CD4-positive, alpha-beta T cell treated with Interleukin-12 subunit alpha and Interleukin-12 subunit beta, for 1 hour (primary cell): ENCODE data around the gene PLBD1.
A peak's percentile ranks its signal among the peaks of the same experiment; 100 is the strongest.

Experiments
- DNase-seq: peaks from one replicate; pipeline ENCODE4 v3.0.0-alpha.2; 2020

The PLBD1 gene, protein sequence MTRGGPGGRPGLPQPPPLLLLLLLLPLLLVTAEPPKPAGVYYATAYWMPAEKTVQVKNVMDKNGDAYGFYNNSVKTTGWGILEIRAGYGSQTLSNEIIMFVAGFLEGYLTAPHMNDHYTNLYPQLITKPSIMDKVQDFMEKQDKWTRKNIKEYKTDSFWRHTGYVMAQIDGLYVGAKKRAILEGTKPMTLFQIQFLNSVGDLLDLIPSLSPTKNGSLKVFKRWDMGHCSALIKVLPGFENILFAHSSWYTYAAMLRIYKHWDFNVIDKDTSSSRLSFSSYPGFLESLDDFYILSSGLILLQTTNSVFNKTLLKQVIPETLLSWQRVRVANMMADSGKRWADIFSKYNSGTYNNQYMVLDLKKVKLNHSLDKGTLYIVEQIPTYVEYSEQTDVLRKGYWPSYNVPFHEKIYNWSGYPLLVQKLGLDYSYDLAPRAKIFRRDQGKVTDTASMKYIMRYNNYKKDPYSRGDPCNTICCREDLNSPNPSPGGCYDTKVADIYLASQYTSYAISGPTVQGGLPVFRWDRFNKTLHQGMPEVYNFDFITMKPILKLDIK

DNA sequence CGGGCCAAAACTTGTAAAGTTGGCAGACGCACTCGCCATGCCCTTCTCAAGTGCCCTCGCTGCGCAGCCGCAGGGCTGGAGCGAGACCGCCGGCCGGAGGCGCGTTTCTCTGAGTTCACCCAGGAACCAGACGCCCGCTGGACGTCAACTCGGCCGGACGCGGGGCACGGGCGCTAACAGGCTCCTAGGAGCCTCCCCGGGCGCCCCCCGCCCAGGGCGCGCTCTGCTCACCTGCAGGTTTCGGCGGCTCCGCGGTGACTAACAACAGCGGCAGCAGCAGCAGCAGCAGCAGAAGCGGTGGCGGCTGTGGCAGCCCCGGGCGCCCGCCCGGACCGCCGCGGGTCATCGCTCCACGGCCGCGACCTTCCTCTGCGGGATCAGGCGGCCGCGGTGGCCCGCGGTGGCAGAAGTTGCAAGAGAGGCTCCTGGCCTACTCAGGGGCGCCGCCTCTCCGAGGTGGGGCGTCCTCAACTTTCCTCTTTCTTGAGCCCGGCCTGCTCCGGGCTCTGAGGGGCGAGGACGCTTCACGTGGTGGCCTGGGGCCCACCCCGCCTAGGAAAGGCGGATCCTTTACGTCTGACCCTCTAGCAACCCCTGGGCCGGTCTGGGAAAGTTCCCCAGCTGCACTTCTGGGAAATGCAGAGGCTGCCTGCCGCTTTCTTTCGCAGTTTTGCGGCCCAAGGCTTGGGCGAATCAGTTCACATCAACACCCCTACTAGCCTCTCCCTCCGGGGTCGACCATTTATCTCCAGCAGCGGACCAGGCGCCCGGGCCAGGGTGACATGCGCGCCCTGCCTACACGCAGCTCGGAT, at the start of gene PLBD1:
Gene PLBD1, minus strand, starts transcription at position 533 of the 812 bp plus-strand sequence. Its CDS starts 187 bp downstream, at position 346.
- DNase-seq: no peak

DNA sequence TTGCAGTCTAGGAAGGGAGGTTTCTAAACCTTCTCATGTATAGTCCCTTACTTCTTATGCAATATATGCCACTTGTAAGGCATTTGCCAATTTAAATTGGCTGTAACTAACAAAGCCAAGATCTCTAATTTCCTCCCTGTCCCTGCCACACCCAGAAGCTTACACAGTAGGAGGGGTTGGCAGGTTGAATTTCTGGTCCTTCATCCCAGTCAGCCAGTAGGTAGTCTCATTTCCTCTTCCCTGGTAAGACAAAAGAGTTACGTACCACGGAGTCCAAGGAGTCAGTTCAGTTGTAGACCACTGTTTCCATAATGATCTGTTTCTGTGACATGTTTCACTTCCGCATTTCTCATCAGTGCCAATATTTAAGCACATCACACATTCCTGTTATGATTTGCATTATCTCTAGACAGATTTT, 47.0 kb upstream of the PLBD1 start:
- DNase-seq: no peak

GRCh38 chr12:14613718-14614117, 46.0 kb upstream of the PLBD1 start:
- DNase-seq: no peak

DNA sequence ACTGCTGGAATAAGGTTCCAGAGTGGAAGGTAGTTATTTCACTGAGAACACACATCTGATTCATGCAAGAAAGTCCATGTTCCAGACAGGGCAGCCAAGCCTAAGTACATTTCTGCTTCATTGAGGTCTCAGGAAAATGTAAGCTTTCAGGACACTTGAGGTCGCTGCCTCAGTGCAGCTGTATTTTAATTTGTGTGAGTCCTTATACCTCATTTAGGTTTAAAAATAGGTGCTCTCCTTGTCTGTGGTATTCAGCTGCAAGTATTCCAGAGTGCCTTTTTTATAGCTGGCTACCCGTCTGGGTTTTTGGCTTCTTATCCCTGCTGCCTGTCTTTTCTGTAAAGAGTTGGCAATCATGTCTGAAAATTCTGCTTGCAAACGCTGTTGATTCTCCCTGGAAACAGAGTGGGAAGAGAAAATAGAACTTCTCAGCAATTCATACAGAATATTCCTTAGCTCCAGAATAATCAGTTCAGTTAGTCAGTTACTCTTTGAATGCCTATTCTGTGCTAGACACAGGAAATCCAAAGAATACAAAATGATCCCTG, 45.3 kb upstream of the PLBD1 start:
- no peak for DNase-seq

DNA sequence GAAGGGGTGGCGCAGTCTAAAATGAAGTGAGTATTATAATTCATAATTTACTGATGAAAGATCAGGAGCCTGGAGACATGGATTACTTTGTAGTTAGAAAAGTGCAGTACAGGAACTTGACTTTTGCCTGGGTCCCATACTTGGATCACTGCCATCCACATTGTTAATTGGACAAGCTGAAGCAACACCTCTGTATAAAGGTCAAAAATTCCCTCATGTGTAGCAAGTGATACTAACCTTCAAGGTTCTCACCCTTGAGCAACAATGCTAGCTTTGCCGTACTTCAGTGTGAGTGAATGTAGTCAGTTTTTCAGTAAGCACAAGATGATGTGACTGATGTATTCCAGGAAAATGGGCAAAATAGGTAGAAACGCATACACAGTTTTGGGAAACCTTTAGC, 44.6 kb upstream of the PLBD1 start:
- no peak for DNase-seq

DNA sequence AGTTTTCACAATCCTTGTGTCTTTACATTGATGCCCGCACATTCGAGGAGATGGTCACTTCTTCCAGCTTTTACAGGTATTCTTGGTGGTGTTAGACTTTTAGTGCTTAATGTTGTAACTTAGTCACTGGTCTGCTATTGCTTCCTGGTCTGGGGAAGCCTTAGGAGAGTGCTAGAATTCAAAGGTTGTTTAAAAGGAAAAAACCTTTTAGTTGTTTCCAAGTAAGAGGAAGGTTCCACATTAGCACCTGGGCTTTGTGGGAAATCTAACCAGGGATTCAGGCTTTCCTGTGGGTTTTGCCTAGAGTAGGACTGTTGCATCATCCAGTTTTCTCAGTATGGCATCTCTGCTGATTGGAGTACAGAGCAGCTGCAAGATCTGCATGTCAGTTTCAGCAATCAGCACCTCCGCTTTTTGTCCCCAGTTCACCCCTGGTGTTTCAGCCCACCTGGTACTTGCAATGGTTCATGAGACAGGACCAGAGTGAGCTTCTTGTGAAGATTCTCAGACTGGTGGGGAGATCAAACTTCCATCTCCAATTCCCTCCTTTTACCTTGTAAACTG, 44.0 kb upstream of the PLBD1 start:
- DNase-seq: no peak

DNA sequence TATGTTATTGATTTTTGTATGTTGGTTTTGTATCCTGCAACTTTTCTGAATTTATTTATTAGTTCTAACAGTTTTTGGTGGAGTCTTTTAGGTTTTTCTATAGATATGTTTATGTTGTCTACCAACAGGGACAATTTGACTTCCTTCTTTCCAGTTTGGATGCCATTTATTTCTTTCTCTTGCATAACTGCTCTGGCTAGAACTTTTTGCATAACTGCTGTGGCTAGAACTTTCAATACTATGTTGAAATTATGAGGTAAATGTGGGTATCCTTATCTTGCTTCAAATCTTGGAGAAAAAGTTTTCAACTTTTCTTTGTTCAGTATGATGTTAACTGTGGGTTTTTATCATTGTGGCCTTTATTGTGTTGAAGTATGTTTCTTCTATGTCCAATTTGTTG, 39.9 kb upstream of the PLBD1 start:
- DNase-seq: no peak

DNA sequence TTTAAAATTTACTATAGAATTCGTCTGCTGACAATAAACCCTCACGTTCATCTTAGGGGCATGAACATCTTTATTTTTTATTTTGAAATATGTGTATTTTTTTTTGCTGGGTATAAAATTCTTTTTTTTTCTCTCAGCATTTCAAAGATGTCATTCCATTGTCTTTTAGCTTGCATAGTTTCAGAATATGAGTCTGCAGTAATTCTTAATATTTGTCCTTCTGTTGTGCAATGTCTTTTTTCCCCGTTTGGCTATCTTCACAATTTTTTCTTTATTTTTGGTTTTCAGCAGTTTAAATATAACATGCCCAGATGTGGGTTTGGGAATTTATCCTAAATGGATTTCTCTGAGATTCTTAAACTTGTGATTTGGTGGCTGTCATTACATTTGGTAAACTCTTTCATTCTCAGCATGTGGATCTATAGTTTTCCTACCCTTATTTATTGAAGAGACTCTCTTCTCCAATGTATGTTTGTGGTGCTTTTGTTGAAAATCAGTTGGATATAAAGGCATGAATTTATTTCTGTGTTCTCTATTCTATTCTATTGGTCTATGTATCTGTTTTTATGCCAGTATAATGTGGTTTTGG, 37.8 kb upstream of the PLBD1 start:
- no peak for DNase-seq

GRCh38 chr12:14601692-14602478, 34.2 kb upstream of the PLBD1 start:
- no peak for DNase-seq

GRCh38 chr12:14597480-14597879, 29.8 kb upstream of the PLBD1 start:
- DNase-seq: no peak

DNA sequence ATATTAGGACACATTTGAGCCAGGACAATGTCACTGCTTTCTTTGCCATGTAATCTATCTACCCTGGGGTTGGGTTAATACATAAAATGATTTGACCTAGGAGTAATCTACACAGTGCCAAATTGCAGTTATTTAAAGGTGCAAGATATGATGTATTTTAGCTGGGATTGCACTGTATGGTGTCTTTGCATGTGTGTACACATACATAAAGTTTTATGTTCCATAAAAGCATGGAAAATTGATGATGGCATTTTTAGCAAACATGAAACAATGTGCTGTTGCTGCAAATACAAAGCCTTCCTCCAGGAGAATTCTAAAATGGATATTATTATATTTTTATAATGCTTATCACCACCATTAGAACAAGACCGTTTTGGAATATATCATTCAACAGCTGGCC, 24.0 kb upstream of the PLBD1 start:
- no peak for DNase-seq

- DNase-seq: no peak
Observed at GRCh38 chr12:14589169-14590004, 21.7 kb upstream of the PLBD1 start.

GRCh38 chr12:14588571-14588970, 20.9 kb upstream of the PLBD1 start:
- no peak for DNase-seq

- DNase-seq: no peak
Observed at GRCh38 chr12:14578646-14579045, 11.0 kb upstream of the PLBD1 start.

DNA sequence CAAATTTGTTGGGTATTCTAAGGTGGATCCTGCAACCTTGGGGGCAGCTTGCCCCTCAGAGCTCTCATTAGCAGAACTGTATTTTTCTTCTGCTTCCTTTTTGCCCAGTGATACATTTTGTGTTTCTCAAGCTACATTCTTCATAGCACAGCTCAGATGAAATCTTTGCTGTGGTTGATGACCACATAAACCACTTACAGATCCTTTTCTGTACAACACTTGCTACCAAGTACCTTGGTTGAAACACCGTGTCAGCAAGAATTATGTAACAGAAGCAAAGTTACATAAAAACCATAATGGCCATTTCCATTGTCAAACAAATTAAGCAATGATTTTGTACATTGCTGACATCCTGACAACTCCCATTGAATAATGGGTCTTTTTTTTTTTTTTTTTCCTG, 9.7 kb upstream of the PLBD1 start:
- DNase-seq: peak; percentile 36

DNA sequence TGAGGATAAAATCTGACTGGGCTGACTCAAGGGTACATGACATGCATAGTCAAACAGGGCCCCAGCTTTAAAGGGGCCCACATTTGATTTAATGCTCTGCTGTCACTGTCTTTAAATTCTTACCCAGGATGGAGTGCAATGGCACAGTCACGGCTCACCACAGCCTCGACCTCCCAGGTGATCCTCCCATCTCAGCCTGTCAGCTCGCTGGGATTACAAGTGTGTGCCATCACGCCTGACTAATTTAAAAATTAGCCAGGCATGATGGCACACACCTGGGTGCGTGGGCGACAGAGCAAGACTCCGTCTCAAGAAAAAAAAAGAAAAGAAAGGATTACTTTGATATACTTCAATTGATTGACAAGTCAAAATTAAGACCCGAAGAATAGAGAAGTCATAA, 9.2 kb upstream of the PLBD1 start:
- DNase-seq: no peak

DNA sequence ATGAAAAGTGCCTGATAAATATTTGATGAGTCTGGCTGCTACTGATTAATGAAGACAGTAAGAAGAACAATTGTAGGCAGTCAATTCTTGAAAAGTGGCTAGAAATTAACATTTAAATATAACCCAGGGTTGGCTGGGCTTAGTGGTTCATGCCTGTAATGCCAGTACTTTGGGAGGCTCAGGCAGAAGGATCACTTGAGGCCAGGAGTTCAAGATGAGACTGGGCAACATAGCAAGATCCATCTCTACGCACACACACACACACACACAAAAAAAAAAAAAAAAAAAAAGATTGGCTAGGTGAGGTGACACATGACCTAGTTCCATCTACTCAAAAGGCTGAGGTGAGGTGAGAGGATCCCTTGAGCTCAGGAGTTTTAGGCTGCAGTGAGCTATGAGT, 7.9 kb upstream of the PLBD1 start:
- no peak for DNase-seq

DNA sequence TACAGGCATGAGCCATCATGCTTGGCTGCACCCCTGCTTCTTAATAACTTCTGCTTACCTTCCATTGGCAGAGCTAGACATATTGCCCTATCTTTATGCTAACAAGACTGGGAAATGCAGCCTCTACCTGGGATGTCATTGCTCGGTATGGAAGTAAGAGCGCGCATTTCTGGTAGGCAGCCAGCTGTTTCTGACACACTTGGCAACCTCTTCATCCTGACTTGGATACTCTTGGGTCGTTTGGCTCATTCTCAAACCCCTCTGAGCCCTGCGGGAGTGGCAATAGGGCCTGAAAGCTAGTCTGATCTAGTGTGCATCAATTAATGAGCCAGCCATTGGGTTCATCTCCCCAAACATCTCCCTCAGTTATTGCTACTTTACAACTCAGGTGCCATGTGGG, 5.4 kb upstream of the PLBD1 start:
- no peak for DNase-seq

- DNase-seq: no peak
Observed at GRCh38 chr12:14572401-14572800, 4.7 kb upstream of the PLBD1 start.

GRCh38 chr12:14571779-14572178, 4.1 kb upstream of the PLBD1 start:
- DNase-seq: no peak

DNA sequence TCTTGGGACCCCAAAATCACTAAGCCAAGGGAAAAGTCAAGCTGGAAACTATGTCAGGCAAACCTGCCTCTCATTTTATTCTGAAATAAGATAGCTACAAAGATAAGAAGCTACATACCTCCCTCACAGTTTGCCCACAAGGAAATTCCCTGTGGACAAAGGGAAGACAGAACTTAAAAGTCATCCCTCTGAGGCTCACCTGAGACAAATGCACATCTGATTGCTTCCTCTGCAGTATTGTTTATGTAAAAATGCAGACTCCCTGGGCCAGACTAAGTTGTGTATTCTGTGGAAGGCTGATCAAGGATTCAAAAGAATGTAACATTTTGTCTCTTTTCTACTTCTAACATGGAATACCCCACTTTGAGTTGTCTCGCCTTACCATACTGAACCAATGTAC, 2.5 kb upstream of the PLBD1 start:
- no peak for DNase-seq
